Measurements from ENCODE around the gene TRPM5.

Gene TRPM5

GRCh38 chr11:2447253-2447950, 3.1 kb upstream of the TRPM5 start:
- peak in 1 of 3 donors; percentile 15 for DNase-seq
- 70% methylated on average over 7 of the region's 12 CpGs for WGBS (ENCODE audit: insufficient coverage)
- Histone ChIP-seq H3K4me1 (ENCODE audit: control extremely low read depth in 1 of 4, control insufficient read depth in 4 of 4, insufficient read depth in 4 of 4, low read length in 3 of 4) (peaks cover 0 to 39% (median 36%) of the 10 kb centered on the region in 4 experiments), H3K27me3 (replicated peaks in 2 of 5; ENCODE audit: control insufficient read depth in 4 of 5, insufficient read depth in 5 of 5, low read length in 4 of 5) (peaks cover 0 to 34% (median 6%) of the 10 kb centered on the region in 5 experiments), H3K27ac (ENCODE audit: insufficient read depth in 1 of 2, low read depth in 1 of 2, low read length in 2 of 2, poor library complexity in 1 of 2, severe bottlenecking in 2 of 2) (no peak overlapping the region), H3K9me3 (ENCODE audit: control extremely low read depth in 1 of 5, control insufficient read depth in 4 of 5, insufficient read depth in 2 of 5, low read depth in 1 of 5, low read length in 4 of 5) (peaks cover 0 to 5% (median 0%) of the 10 kb centered on the region in 5 experiments), H3K4me3 (ENCODE audit: control insufficient read depth in 1 of 7, extremely low read depth in 1 of 7, insufficient read depth in 4 of 7, low read depth in 2 of 7, low read length in 6 of 7) (peak overlapping the region in 2 of 7 experiments; percentile 7 to 37), H3K36me3 (ENCODE audit: control insufficient read depth in 4 of 4, insufficient read depth in 4 of 4, low read length in 3 of 4) (no peaks in the 10 kb centered on the region)
- ChIA-PET POLR2A (no interaction called here), CTCF (interaction anchor here (0.7 to 1.4 kb wide), 3 partner anchors 51 to 106 kb away, joined by 3 to 4 read pairs (median 3); no protein-coding TSS in a partner anchor)

GRCh38 chr11:2446590-2447252, 2.4 kb upstream of the TRPM5 start:
- H3K9me3 ChIP-seq (ENCODE audit: control extremely low read depth in 1 of 5, control insufficient read depth in 4 of 5, insufficient read depth in 2 of 5, low read depth in 1 of 5, low read length in 4 of 5): peaks cover 0 to 5% (median 0%) of the 10 kb centered on the region in 5 experiments
- peaks cover 0 to 34% (median 6%) of the 10 kb centered on the region in 5 experiments for H3K27me3 ChIP-seq (replicated peaks in 2 of 5; ENCODE audit: control insufficient read depth in 4 of 5, insufficient read depth in 5 of 5, low read length in 4 of 5)
- POLR2A ChIA-PET: no interaction called here
- H3K36me3 ChIP-seq (ENCODE audit: control insufficient read depth in 4 of 4, insufficient read depth in 4 of 4, low read length in 3 of 4): no peaks in the 10 kb centered on the region
- peak in 2 of 3 donors; percentile 45 to 53 for DNase-seq
- no peak overlapping the region for H3K27ac ChIP-seq (ENCODE audit: insufficient read depth in 1 of 2, low read depth in 1 of 2, low read length in 2 of 2, poor library complexity in 1 of 2, severe bottlenecking in 2 of 2)
- CTCF ChIA-PET: interaction anchor here (1.2 to 1.4 kb wide), 2 partner anchors 51 to 84 kb away, joined by 3 read pairs; no protein-coding TSS in a partner anchor
- H3K4me1 ChIP-seq (ENCODE audit: control extremely low read depth in 1 of 4, control insufficient read depth in 4 of 4, insufficient read depth in 4 of 4, low read length in 3 of 4): peaks cover 0 to 39% (median 36%) of the 10 kb centered on the region in 4 experiments
- H3K4me3 ChIP-seq (ENCODE audit: control insufficient read depth in 1 of 7, extremely low read depth in 1 of 7, insufficient read depth in 4 of 7, low read depth in 2 of 7, low read length in 6 of 7): peak overlapping the region in 1 of 7 experiments; percentile 7
- WGBS (ENCODE audit: insufficient coverage): 31% methylated on average over 11 of the region's 15 CpGs

- H3K4me3 ChIP-seq (ENCODE audit: control insufficient read depth in 1 of 7, extremely low read depth in 1 of 7, insufficient read depth in 4 of 7, low read depth in 2 of 7, low read length in 6 of 7): peak overlapping the region in 3 of 7 experiments; percentile 52 to 63 (median 63)
- H3K27me3 ChIP-seq (replicated peaks in 2 of 5; ENCODE audit: control insufficient read depth in 4 of 5, insufficient read depth in 5 of 5, low read length in 4 of 5): peaks cover 0 to 34% (median 6%) of the 10 kb centered on the region in 5 experiments
- H3K9me3 ChIP-seq (ENCODE audit: control extremely low read depth in 1 of 5, control insufficient read depth in 4 of 5, insufficient read depth in 2 of 5, low read depth in 1 of 5, low read length in 4 of 5): peaks cover 0 to 5% (median 0%) of the 10 kb centered on the region in 5 experiments
- ChIA-PET POLR2A (no interaction called here), CTCF (interaction anchor here (1.0 to 1.4 kb wide), 2 partner anchors 25 to 52 kb away, joined by 3 to 5 read pairs; no protein-coding TSS in a partner anchor)
- no peak for DNase-seq
- no peaks in the 10 kb centered on the region for H3K36me3 ChIP-seq (ENCODE audit: control insufficient read depth in 4 of 4, insufficient read depth in 4 of 4, low read length in 3 of 4)
- H3K27ac ChIP-seq (ENCODE audit: insufficient read depth in 1 of 2, low read depth in 1 of 2, low read length in 2 of 2, poor library complexity in 1 of 2, severe bottlenecking in 2 of 2): no peak overlapping the region
- 83% methylated on average over 22 of the region's 23 CpGs for WGBS (ENCODE audit: insufficient coverage)
- peaks cover 0 to 42% (median 36%) of the 10 kb centered on the region in 4 experiments for H3K4me1 ChIP-seq (ENCODE audit: control extremely low read depth in 1 of 4, control insufficient read depth in 4 of 4, insufficient read depth in 4 of 4, low read length in 3 of 4)
Measured at GRCh38 chr11:2445746-2446551, 1.6 kb upstream of the TRPM5 start.

- CTCF ChIA-PET: interaction anchor here (1.0 kb wide), 1 partner anchor 24 kb away, joined by 5 read pairs; no protein-coding TSS in a partner anchor
- peaks cover 0 to 34% (median 6%) of the 10 kb centered on the region in 5 experiments for H3K27me3 ChIP-seq (replicated peaks in 2 of 5; ENCODE audit: control insufficient read depth in 4 of 5, insufficient read depth in 5 of 5, low read length in 4 of 5)
- H3K27ac ChIP-seq (ENCODE audit: insufficient read depth in 1 of 2, low read depth in 1 of 2, low read length in 2 of 2, poor library complexity in 1 of 2, severe bottlenecking in 2 of 2): no peak within 1 kb of the TSS
- WGBS (ENCODE audit: insufficient coverage): under 1% methylated on average over 69 of the region's 116 CpGs
- POLR2A ChIA-PET: no interaction called here
- H3K4me1 ChIP-seq (ENCODE audit: control extremely low read depth in 1 of 4, control insufficient read depth in 4 of 4, insufficient read depth in 4 of 4, low read length in 3 of 4): peaks cover 0 to 46% (median 39%) of the 10 kb centered on the region in 4 experiments
- peak; percentile 29 to 61 (median 47) for DNase-seq
- H3K36me3 ChIP-seq (ENCODE audit: control insufficient read depth in 4 of 4, insufficient read depth in 4 of 4, low read length in 3 of 4): no peaks in the 10 kb centered on the region
- H3K9me3 ChIP-seq (ENCODE audit: control extremely low read depth in 1 of 5, control insufficient read depth in 4 of 5, insufficient read depth in 2 of 5, low read depth in 1 of 5, low read length in 4 of 5): peaks cover 0 to 5% (median 0%) of the 10 kb centered on the region in 5 experiments
- H3K4me3 ChIP-seq (ENCODE audit: control insufficient read depth in 1 of 7, extremely low read depth in 1 of 7, insufficient read depth in 4 of 7, low read depth in 2 of 7, low read length in 6 of 7): peak within 1 kb of the TSS in 6 of 7 experiments; percentile 5 to 63 (median 44)
Measured at GRCh38 chr11:2444821-2445745, 769 bp upstream of the TRPM5 start, which contains the start of gene KCNQ1. Gene KCNQ1, plus strand, starts transcription at chr11:2445008. Its CDS starts 91 bp downstream, at chr11:2445099.

GRCh38 chr11:2443406-2443805, 908 bp downstream of the TRPM5 start:
- ChIA-PET POLR2A (no interaction called here), CTCF (no interaction called here)
- DNase-seq: no peak
- Histone ChIP-seq H3K4me3 (ENCODE audit: control insufficient read depth in 1 of 7, extremely low read depth in 1 of 7, insufficient read depth in 4 of 7, low read depth in 2 of 7, low read length in 6 of 7) (no peak overlapping the region), H3K27me3 (replicated peaks in 2 of 5; ENCODE audit: control insufficient read depth in 4 of 5, insufficient read depth in 5 of 5, low read length in 4 of 5) (peaks cover 0 to 34% (median 6%) of the 10 kb centered on the region in 5 experiments), H3K9me3 (ENCODE audit: control extremely low read depth in 1 of 5, control insufficient read depth in 4 of 5, insufficient read depth in 2 of 5, low read depth in 1 of 5, low read length in 4 of 5) (peaks cover 0 to 5% (median 0%) of the 10 kb centered on the region in 5 experiments), H3K27ac (ENCODE audit: insufficient read depth in 1 of 2, low read depth in 1 of 2, low read length in 2 of 2, poor library complexity in 1 of 2, severe bottlenecking in 2 of 2) (no peak overlapping the region), H3K4me1 (ENCODE audit: control extremely low read depth in 1 of 4, control insufficient read depth in 4 of 4, insufficient read depth in 4 of 4, low read length in 3 of 4) (peaks cover 0 to 46% (median 39%) of the 10 kb centered on the region in 4 experiments), H3K36me3 (ENCODE audit: control insufficient read depth in 4 of 4, insufficient read depth in 4 of 4, low read length in 3 of 4) (no peaks in the 10 kb centered on the region)
- 81% methylated on average over 9 of the region's 11 CpGs for WGBS (ENCODE audit: insufficient coverage)

GRCh38 chr11:2442589-2442988, 1.7 kb downstream of the TRPM5 start:
- H3K36me3 ChIP-seq (ENCODE audit: control insufficient read depth in 4 of 4, insufficient read depth in 4 of 4, low read length in 3 of 4): no peaks in the 10 kb centered on the region
- POLR2A ChIA-PET: interaction anchor here (0.6 kb wide), 1 partner anchor 177 kb away, joined by 4 read pairs; no protein-coding TSS in a partner anchor
- CTCF ChIA-PET: interaction anchor here (1.1 to 2.3 kb wide), 3 partner anchors 84 to 445 kb away, joined by 3 to 12 read pairs (median 5); no protein-coding TSS in a partner anchor
- H3K9me3 ChIP-seq (ENCODE audit: control extremely low read depth in 1 of 5, control insufficient read depth in 4 of 5, insufficient read depth in 2 of 5, low read depth in 1 of 5, low read length in 4 of 5): peaks cover 0 to 5% (median 0%) of the 10 kb centered on the region in 5 experiments
- peaks cover 0 to 40% (median 35%) of the 10 kb centered on the region in 4 experiments for H3K4me1 ChIP-seq (ENCODE audit: control extremely low read depth in 1 of 4, control insufficient read depth in 4 of 4, insufficient read depth in 4 of 4, low read length in 3 of 4)
- DNase-seq: no peak
- 100% methylated on average over 1 of the region's 2 CpGs for WGBS (ENCODE audit: insufficient coverage)
- H3K4me3 ChIP-seq (ENCODE audit: control insufficient read depth in 1 of 7, extremely low read depth in 1 of 7, insufficient read depth in 4 of 7, low read depth in 2 of 7, low read length in 6 of 7): no peak overlapping the region
- no peak overlapping the region for H3K27ac ChIP-seq (ENCODE audit: insufficient read depth in 1 of 2, low read depth in 1 of 2, low read length in 2 of 2, poor library complexity in 1 of 2, severe bottlenecking in 2 of 2)
- peaks cover 0 to 34% (median 6%) of the 10 kb centered on the region in 5 experiments for H3K27me3 ChIP-seq (replicated peaks in 2 of 5; ENCODE audit: control insufficient read depth in 4 of 5, insufficient read depth in 5 of 5, low read length in 4 of 5)

Data from common myeloid progenitor, CD34-positive (primary cell).